KMS-11 (cell line): ENCODE results near the gene ZNF521.

ENCODE experiments used
- H2AFZ ChIP-seq: fragments of 200-600 bp; sonication (generic); 2 replicates; pipeline ENCODE4 v1.6.1; 2016; ENCODE audit warnings: antibody characterized with exemption, mixed run types, low read depth
- H3K27ac ChIP-seq: fragments of 200-600 bp; sonication (generic); 2 replicates; pipeline ENCODE4 v1.6.1; 2016; ENCODE audit warnings: mild to moderate bottlenecking, mixed run types
- H3K27me3 ChIP-seq: fragments of 200-600 bp; sonication (generic); 2 replicates; pipeline ENCODE4 v1.6.1; 2017; ENCODE audit warnings: mild to moderate bottlenecking, low read depth, mixed run types, moderate library complexity; ENCODE audit not compliant: insufficient read depth
- H3K36me3 ChIP-seq: fragments of 200-600 bp; sonication (generic); 2 replicates; pipeline ENCODE4 v1.6.1; 2017; ENCODE audit warnings: mild to moderate bottlenecking, mixed run types; ENCODE audit not compliant: insufficient read depth
- H3K4me1 ChIP-seq: fragments of 200-600 bp; sonication (generic); 2 replicates; pipeline ENCODE4 v1.6.1; 2016; ENCODE audit warnings: mild to moderate bottlenecking, low read depth, mixed run types; ENCODE audit not compliant: poor library complexity, severe bottlenecking
- H3K4me2 ChIP-seq: fragments of 200-600 bp; sonication (generic); 2 replicates; pipeline ENCODE4 v1.7.0; 2016; ENCODE audit warnings: mild to moderate bottlenecking, mixed run types
- H3K4me3 ChIP-seq: fragments of 200-600 bp; sonication (generic); IDR thresholded peaks from 2 replicates; pipeline ENCODE4 v1.6.1; 2017; ENCODE audit warnings: low read depth, low read length, mixed read lengths; ENCODE audit not compliant: insufficient read depth
- H3K79me2 ChIP-seq: fragments of 200-600 bp; sonication (generic); 2 replicates; pipeline ENCODE4 v1.6.1; 2016; ENCODE audit warnings: low read depth, mixed run types; ENCODE audit not compliant: insufficient read depth
- H3K9ac ChIP-seq: fragments of 200-600 bp; sonication (generic); 2 replicates; pipeline ENCODE4 v1.6.1; 2016; ENCODE audit warnings: mild to moderate bottlenecking, mixed run types
- H4K20me1 ChIP-seq: fragments of 200-600 bp; sonication (generic); 2 replicates; pipeline ENCODE4 v1.6.1; 2016; ENCODE audit warnings: mild to moderate bottlenecking, mixed run types; ENCODE audit not compliant: insufficient read depth
- TF ChIP-seq, protein P1 (sequence below): fragments of 200-600 bp; sonication (generic); conservative IDR thresholded peaks from 2 replicates; pipeline ENCODE4 v1.6.1; 2017; ENCODE audit warnings: low read depth, mild to moderate bottlenecking, antibody characterized with exemption, low read length, moderate library complexity, mixed read lengths

Gene ZNF521

DNA sequence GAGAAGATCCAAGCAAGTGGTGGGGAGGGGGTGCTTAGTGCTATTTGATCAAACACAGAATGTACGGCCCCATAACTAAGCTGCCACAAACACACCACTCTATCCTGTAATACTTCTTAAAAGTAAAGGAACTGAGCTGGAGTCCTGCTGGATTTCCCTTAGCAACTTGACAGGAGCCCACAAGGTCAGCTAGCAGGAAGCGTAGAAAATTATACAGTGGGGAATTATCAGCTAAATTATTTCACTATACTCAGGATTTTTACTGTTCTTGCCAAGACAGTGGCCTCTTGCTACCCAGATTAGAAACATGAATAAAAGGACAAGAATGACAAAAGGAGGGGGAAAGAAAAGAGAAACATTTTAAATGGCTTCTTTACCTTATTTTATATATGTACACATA is 217.1 kb downstream of the ZNF521 start:
- H3K27me3 ChIP-seq = no peaks in the 10 kb centered on the region
- H4K20me1 ChIP-seq = no peaks in the 10 kb centered on the region
- no peak overlapping the region for H3K4me3 ChIP-seq
- no peaks in the 10 kb centered on the region for H3K79me2 ChIP-seq
- no peak overlapping the region for H2AFZ ChIP-seq
- no peak overlapping the region for H3K27ac ChIP-seq
- H3K4me2 ChIP-seq = no peak overlapping the region
- no peaks in the 10 kb centered on the region for H3K36me3 ChIP-seq
- H3K4me1 ChIP-seq = no peaks in the 10 kb centered on the region
- no peak overlapping the region for H3K9ac ChIP-seq
- TF ChIP-seq, protein P1, sequence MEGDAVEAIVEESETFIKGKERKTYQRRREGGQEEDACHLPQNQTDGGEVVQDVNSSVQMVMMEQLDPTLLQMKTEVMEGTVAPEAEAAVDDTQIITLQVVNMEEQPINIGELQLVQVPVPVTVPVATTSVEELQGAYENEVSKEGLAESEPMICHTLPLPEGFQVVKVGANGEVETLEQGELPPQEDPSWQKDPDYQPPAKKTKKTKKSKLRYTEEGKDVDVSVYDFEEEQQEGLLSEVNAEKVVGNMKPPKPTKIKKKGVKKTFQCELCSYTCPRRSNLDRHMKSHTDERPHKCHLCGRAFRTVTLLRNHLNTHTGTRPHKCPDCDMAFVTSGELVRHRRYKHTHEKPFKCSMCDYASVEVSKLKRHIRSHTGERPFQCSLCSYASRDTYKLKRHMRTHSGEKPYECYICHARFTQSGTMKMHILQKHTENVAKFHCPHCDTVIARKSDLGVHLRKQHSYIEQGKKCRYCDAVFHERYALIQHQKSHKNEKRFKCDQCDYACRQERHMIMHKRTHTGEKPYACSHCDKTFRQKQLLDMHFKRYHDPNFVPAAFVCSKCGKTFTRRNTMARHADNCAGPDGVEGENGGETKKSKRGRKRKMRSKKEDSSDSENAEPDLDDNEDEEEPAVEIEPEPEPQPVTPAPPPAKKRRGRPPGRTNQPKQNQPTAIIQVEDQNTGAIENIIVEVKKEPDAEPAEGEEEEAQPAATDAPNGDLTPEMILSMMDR = no peak

DNA sequence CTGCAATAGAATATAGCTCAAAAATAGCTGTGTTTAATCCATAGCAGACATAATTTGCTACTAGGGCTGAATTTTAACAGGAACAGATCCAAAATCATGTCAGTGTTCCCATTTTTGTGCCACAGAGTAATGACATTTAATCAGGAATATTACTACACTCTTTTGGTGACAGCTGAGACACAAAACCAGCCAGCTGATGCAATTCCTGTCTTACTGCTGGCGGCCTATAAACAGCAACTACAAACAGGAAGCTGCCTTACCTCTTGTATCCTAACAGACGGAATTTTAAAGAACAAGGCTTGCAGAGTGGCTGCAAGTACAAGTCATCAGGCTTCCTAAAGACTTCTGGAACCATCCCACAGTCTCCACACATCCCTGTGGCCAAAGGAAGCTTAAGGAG is 218.1 kb downstream of the ZNF521 start:
- H2AFZ ChIP-seq = no peak overlapping the region
- no peak overlapping the region for H3K4me3 ChIP-seq
- H4K20me1 ChIP-seq = no peaks in the 10 kb centered on the region
- no peaks in the 10 kb centered on the region for H3K27me3 ChIP-seq
- H3K27ac ChIP-seq = no peak overlapping the region
- H3K9ac ChIP-seq = no peak overlapping the region
- TF ChIP-seq, protein P1 = no peak
- no peaks in the 10 kb centered on the region for H3K4me1 ChIP-seq
- no peaks in the 10 kb centered on the region for H3K79me2 ChIP-seq
- no peaks in the 10 kb centered on the region for H3K36me3 ChIP-seq
- no peak overlapping the region for H3K4me2 ChIP-seq

GRCh38 chr18:25132786-25133496 is 219.0 kb downstream of the ZNF521 start:
- no peaks in the 10 kb centered on the region for H4K20me1 ChIP-seq
- no peak overlapping the region for H2AFZ ChIP-seq
- H3K36me3 ChIP-seq = no peaks in the 10 kb centered on the region
- no peak overlapping the region for H3K9ac ChIP-seq
- no peaks in the 10 kb centered on the region for H3K27me3 ChIP-seq
- TF ChIP-seq, protein P1 = no peak
- H3K4me3 ChIP-seq = no peak overlapping the region
- H3K27ac ChIP-seq = no peak overlapping the region
- no peaks in the 10 kb centered on the region for H3K4me1 ChIP-seq
- no peaks in the 10 kb centered on the region for H3K79me2 ChIP-seq
- H3K4me2 ChIP-seq = no peak overlapping the region

- H3K9ac ChIP-seq = no peak overlapping the region
- no peak overlapping the region for H3K27ac ChIP-seq
- no peaks in the 10 kb centered on the region for H3K79me2 ChIP-seq
- no peak overlapping the region for H2AFZ ChIP-seq
- no peaks in the 10 kb centered on the region for H3K27me3 ChIP-seq
- no peak overlapping the region for H3K4me2 ChIP-seq
- H3K4me3 ChIP-seq = no peak overlapping the region
- no peaks in the 10 kb centered on the region for H3K36me3 ChIP-seq
- H4K20me1 ChIP-seq = no peaks in the 10 kb centered on the region
- H3K4me1 ChIP-seq = no peaks in the 10 kb centered on the region
- TF ChIP-seq, protein P1 = no peak
Observed at GRCh38 chr18:25126751-25127150, 225.2 kb downstream of the ZNF521 start.
